Measurements from ENCODE around the gene MYH11.

The MYH11 gene

GRCh38 chr16:15654591-15654990 lies 202.2 kb downstream of the MYH11 start:
- DNase-seq = no peak

GRCh38 chr16:15653227-15653626 lies 203.6 kb downstream of the MYH11 start:
- peak; percentile 87 for DNase-seq

All from NCI-H510A treated with DMSO at 0.1 percent for 48 hours (cell line).